ENCODE results near the gene TBCD.
"Not testable (repeated sequence)": the region's sequence is repeated elsewhere in the genome, so short reads cannot be mapped to it uniquely, and the experiment has no call there.

TBCD gene

GRCh38 chr17:82970818-82971590 lies 219.1 kb downstream of the TBCD start:
- DNase-seq (ENCODE audit: low read depth) = no peak

GRCh38 chr17:82972836-82973372 lies 221.0 kb downstream of the TBCD start:
- no peak for DNase-seq (ENCODE audit: low read depth)

- no peak for DNase-seq (ENCODE audit: low read depth)
Measured at GRCh38 chr17:82973456-82974135, 221.7 kb downstream of the TBCD start.

GRCh38 chr17:82974136-82974952 lies 222.5 kb downstream of the TBCD start:
- DNase-seq (ENCODE audit: low read depth) = no peak

GRCh38 chr17:82976982-82977488 lies 225.2 kb downstream of the TBCD start:
- no peak for DNase-seq (ENCODE audit: low read depth)

GRCh38 chr17:82977606-82978005 lies 225.7 kb downstream of the TBCD start:
- no peak for DNase-seq (ENCODE audit: low read depth)

- no peak for DNase-seq (ENCODE audit: low read depth)
Measured at GRCh38 chr17:82978765-82979349, 227.0 kb downstream of the TBCD start.

GRCh38 chr17:82979718-82980117 lies 227.9 kb downstream of the TBCD start:
- DNase-seq (ENCODE audit: low read depth) = no peak

- no peak for DNase-seq (ENCODE audit: low read depth)
Measured at GRCh38 chr17:82980632-82981031, 228.8 kb downstream of the TBCD start.

GRCh38 chr17:82981141-82981730 lies 229.4 kb downstream of the TBCD start:
- DNase-seq (ENCODE audit: low read depth) = no peak

- DNase-seq (ENCODE audit: low read depth) = no peak
Measured at GRCh38 chr17:82983510-82984248, 231.8 kb downstream of the TBCD start.

GRCh38 chr17:82984249-82984617 lies 232.4 kb downstream of the TBCD start:
- DNase-seq (ENCODE audit: low read depth) = not testable (repeated sequence)

- DNase-seq (ENCODE audit: low read depth) = no peak
Measured at GRCh38 chr17:82984751-82985427, 233.0 kb downstream of the TBCD start.

- DNase-seq (ENCODE audit: low read depth) = no peak
Measured at GRCh38 chr17:82985428-82985805, 233.6 kb downstream of the TBCD start.

GRCh38 chr17:82985973-82986372 lies 234.1 kb downstream of the TBCD start:
- DNase-seq (ENCODE audit: low read depth) = no peak

- DNase-seq (ENCODE audit: low read depth) = not testable (repeated sequence)
Measured at GRCh38 chr17:82989051-82989450, 237.2 kb downstream of the TBCD start.

GRCh38 chr17:82989881-82990280 lies 238.0 kb downstream of the TBCD start:
- no peak for DNase-seq (ENCODE audit: low read depth)

GRCh38 chr17:82993005-82993404 lies 241.1 kb downstream of the TBCD start:
- DNase-seq (ENCODE audit: low read depth) = no peak
